ENCODE data around the gene ADCY9. TPM values are rescaled to one million over a fixed set of nuclear protein-coding genes. Genes with fewer than 3 reads are reported as not detected.

ADCY9 gene
- total RNA-seq, 2 experiments from 2014 or later = 7.1 to 7.4 TPM

GRCh38 chr16:4008116-4008515 is 108.1 kb downstream of the ADCY9 start:
- H3K27me3 ChIP-seq (ENCODE audit: control insufficient read depth in 1 of 2, insufficient read depth in 2 of 2, low read length in 2 of 2) = no peaks in the 10 kb centered on the region
- H3K4me1 ChIP-seq (ENCODE audit: insufficient read depth, low read length) = no peaks in the 10 kb centered on the region
- H3K27me3 Mint-ChIP-seq = no peaks in the 10 kb centered on the region
- intact Hi-C loops (cut with DNase I, micrococcal nuclease) = no loop called here
- H3K36me3 Mint-ChIP-seq (ENCODE audit: low read depth) = no peaks in the 10 kb centered on the region
- no peak overlapping the region for H3K27ac ChIP-seq (ENCODE audit: low read depth in 1 of 2, low read length in 2 of 2)
- ChIA-PET CTCF (no interaction called here), POLR2A (no interaction called here)
- H3K4me3 ChIP-seq (ENCODE audit: low read length) = no peak overlapping the region
- no peaks in the 10 kb centered on the region for H3K9me3 ChIP-seq (ENCODE audit: control insufficient read depth in 1 of 2, insufficient read depth in 1 of 2, low read length in 2 of 2)
- TF ChIP-seq CTCF (IDR thresholded peaks at IDR 0.05) = no peak
- H3K36me3 ChIP-seq (ENCODE audit: insufficient read depth, low read length) = no peaks in the 10 kb centered on the region
- H3K4me3 Mint-ChIP-seq = no peak overlapping the region
- no peaks in the 10 kb centered on the region for H3K9me3 Mint-ChIP-seq
- no peak for DNase-seq
- no peaks in the 10 kb centered on the region for H3K4me1 Mint-ChIP-seq (ENCODE audit: low read depth)
- H3K27ac Mint-ChIP-seq = no peak overlapping the region
- ATAC-seq (ENCODE audit: poor library complexity) = no peak

GRCh38 chr16:4006397-4006999 is 109.7 kb downstream of the ADCY9 start:
- Mint-ChIP-seq H3K27ac (no peak overlapping the region), H3K4me3 (no peak overlapping the region), H3K27me3 (no peaks in the 10 kb centered on the region), H3K4me1 (ENCODE audit: low read depth) (no peaks in the 10 kb centered on the region), H3K9me3 (no peaks in the 10 kb centered on the region), H3K36me3 (ENCODE audit: low read depth) (no peaks in the 10 kb centered on the region)
- H3K27ac ChIP-seq (ENCODE audit: low read depth in 1 of 2, low read length in 2 of 2) = no peak overlapping the region
- no peaks in the 10 kb centered on the region for H3K9me3 ChIP-seq (ENCODE audit: control insufficient read depth in 1 of 2, insufficient read depth in 1 of 2, low read length in 2 of 2)
- H3K4me3 ChIP-seq (ENCODE audit: low read length) = no peak overlapping the region
- TF ChIP-seq CTCF (IDR thresholded peaks at IDR 0.05) = no peak
- ChIA-PET CTCF (no interaction called here), POLR2A (interaction anchor here (0.6 kb wide), 1 partner anchor 123 kb away, joined by 3 read pairs; no protein-coding TSS in a partner anchor)
- ATAC-seq (ENCODE audit: poor library complexity) (no peak), DNase-seq (no peak)
- intact Hi-C loops (cut with DNase I, micrococcal nuclease) = no loop called here
- no peaks in the 10 kb centered on the region for H3K27me3 ChIP-seq (ENCODE audit: control insufficient read depth in 1 of 2, insufficient read depth in 2 of 2, low read length in 2 of 2)
- no peaks in the 10 kb centered on the region for H3K4me1 ChIP-seq (ENCODE audit: insufficient read depth, low read length)
- H3K36me3 ChIP-seq (ENCODE audit: insufficient read depth, low read length) = no peaks in the 10 kb centered on the region

- H3K27me3 Mint-ChIP-seq = no peaks in the 10 kb centered on the region
- no peaks in the 10 kb centered on the region for H3K4me1 Mint-ChIP-seq (ENCODE audit: low read depth)
- Histone ChIP-seq H3K4me1 (ENCODE audit: insufficient read depth, low read length) (no peaks in the 10 kb centered on the region), H3K9me3 (ENCODE audit: control insufficient read depth in 1 of 2, insufficient read depth in 1 of 2, low read length in 2 of 2) (no peaks in the 10 kb centered on the region), H3K36me3 (ENCODE audit: insufficient read depth, low read length) (no peaks in the 10 kb centered on the region), H3K4me3 (ENCODE audit: low read length) (no peak overlapping the region), H3K27ac (ENCODE audit: low read depth in 1 of 2, low read length in 2 of 2) (no peak overlapping the region), H3K27me3 (ENCODE audit: control insufficient read depth in 1 of 2, insufficient read depth in 2 of 2, low read length in 2 of 2) (no peaks in the 10 kb centered on the region)
- no peak overlapping the region for H3K4me3 Mint-ChIP-seq
- POLR2A ChIA-PET = no interaction called here
- ATAC-seq (ENCODE audit: poor library complexity) (no peak), DNase-seq (no peak)
- no peak overlapping the region for H3K27ac Mint-ChIP-seq
- TF ChIP-seq CTCF (IDR thresholded peaks at IDR 0.05) = no peak
- CTCF ChIA-PET = interaction anchor here (0.5 kb wide), 1 partner anchor 72 kb away, joined by 5 read pairs; no protein-coding TSS in a partner anchor
- intact Hi-C loops (cut with DNase I, micrococcal nuclease) = no loop called here
- H3K9me3 Mint-ChIP-seq = no peaks in the 10 kb centered on the region
- H3K36me3 Mint-ChIP-seq (ENCODE audit: low read depth) = no peaks in the 10 kb centered on the region
Measured at GRCh38 chr16:4005731-4006130, 110.5 kb downstream of the ADCY9 start.
